ENCODE data around the gene LRIG1. TPM values are rescaled to one million over a fixed set of nuclear protein-coding genes. Genes with fewer than 3 reads are reported as not detected.

LRIG1 gene
- total and polyA plus RNA-seq, 2 donors from 2014 or later, result 8.2 to 20.6 TPM

GRCh38 chr3:66428733-66429132, 72.1 kb downstream of the LRIG1 start:
- H3K27ac ChIP-seq (ENCODE audit: low read depth in 2 of 2, low read length in 2 of 2), result no peak overlapping the region
- H3K9me3 ChIP-seq (ENCODE audit: control insufficient read depth in 2 of 3, insufficient read depth in 1 of 3, low read length in 3 of 3), result no peaks in the 10 kb centered on the region
- no peak for FAIRE-seq
- no peak overlapping the region for H3K4me3 ChIP-seq (ENCODE audit: low read length in 3 of 3)
- no peaks in the 10 kb centered on the region for H3K27me3 ChIP-seq (ENCODE audit: control insufficient read depth, insufficient read depth, low read length)
- no peak for TF ChIP-seq CTCF (IDR thresholded peaks at IDR 0.05; ENCODE audit: borderline replicate concordance, extremely low read depth, insufficient read depth)
- peaks cover 0 to 8% (median 5%) of the 10 kb centered on the region in 3 donors for H3K4me1 ChIP-seq (ENCODE audit: control insufficient read depth in 2 of 3, insufficient read depth in 2 of 3, low read depth in 1 of 3, low read length in 3 of 3)
- H3K36me3 ChIP-seq (ENCODE audit: control insufficient read depth in 2 of 3, insufficient read depth in 3 of 3, low read length in 3 of 3), result no peaks in the 10 kb centered on the region
- no peak overlapping the region for H3K9ac ChIP-seq (ENCODE audit: low read length in 3 of 3)
- peak in 2 of 5 donors; percentile 63 to 81 for DNase-seq
- intact Hi-C loops (cut with DNase I), result no loop called here

GRCh38 chr3:66427951-66428474, 72.8 kb downstream of the LRIG1 start:
- no peaks in the 10 kb centered on the region for H3K27me3 ChIP-seq (ENCODE audit: control insufficient read depth, insufficient read depth, low read length)
- no peak overlapping the region for H3K4me3 ChIP-seq (ENCODE audit: low read length in 3 of 3)
- intact Hi-C loops (cut with DNase I), result no loop called here
- H3K9me3 ChIP-seq (ENCODE audit: control insufficient read depth in 2 of 3, insufficient read depth in 1 of 3, low read length in 3 of 3), result no peaks in the 10 kb centered on the region
- H3K9ac ChIP-seq (ENCODE audit: low read length in 3 of 3), result no peak overlapping the region
- H3K36me3 ChIP-seq (ENCODE audit: control insufficient read depth in 2 of 3, insufficient read depth in 3 of 3, low read length in 3 of 3), result no peaks in the 10 kb centered on the region
- H3K27ac ChIP-seq (ENCODE audit: low read depth in 2 of 2, low read length in 2 of 2), result no peak overlapping the region
- no peak for DNase-seq
- peaks cover 0 to 8% (median 5%) of the 10 kb centered on the region in 3 donors for H3K4me1 ChIP-seq (ENCODE audit: control insufficient read depth in 2 of 3, insufficient read depth in 2 of 3, low read depth in 1 of 3, low read length in 3 of 3)
- no peak for TF ChIP-seq CTCF (IDR thresholded peaks at IDR 0.05; ENCODE audit: borderline replicate concordance, extremely low read depth, insufficient read depth)
- FAIRE-seq, result no peak

GRCh38 chr3:66427352-66427751, 73.5 kb downstream of the LRIG1 start:
- H3K27ac ChIP-seq (ENCODE audit: low read depth in 2 of 2, low read length in 2 of 2), result no peak overlapping the region
- intact Hi-C loops (cut with DNase I), result no loop called here
- peaks cover 0 to 8% (median 5%) of the 10 kb centered on the region in 3 donors for H3K4me1 ChIP-seq (ENCODE audit: control insufficient read depth in 2 of 3, insufficient read depth in 2 of 3, low read depth in 1 of 3, low read length in 3 of 3)

More at GRCh38 chr3:66427352-66427751, 73.5 kb downstream of the LRIG1 start:
- Histone ChIP-seq H3K9ac (ENCODE audit: low read length in 3 of 3) (no peak overlapping the region), H3K9me3 (ENCODE audit: control insufficient read depth in 2 of 3, insufficient read depth in 1 of 3, low read length in 3 of 3) (no peaks in the 10 kb centered on the region), H3K27me3 (ENCODE audit: control insufficient read depth, insufficient read depth, low read length) (no peaks in the 10 kb centered on the region), H3K4me3 (ENCODE audit: low read length in 3 of 3) (no peak overlapping the region), H3K36me3 (ENCODE audit: control insufficient read depth in 2 of 3, insufficient read depth in 3 of 3, low read length in 3 of 3) (no peaks in the 10 kb centered on the region)
- FAIRE-seq (no peak), DNase-seq (no peak)
- no peak for TF ChIP-seq CTCF (IDR thresholded peaks at IDR 0.05; ENCODE audit: borderline replicate concordance, extremely low read depth, insufficient read depth)
